HL-60 (cell line): ENCODE measurements around the gene KCNMA1.

Experiments used
- DNase-seq, 2 experiments: peaks; one replicate each; pipeline ENCODE4 v3.0.0-alpha.2; 2010 to 2020; ENCODE audit warnings: low read depth in 1 of 2, low spot score in 1 of 2
- H3K27ac ChIP-seq: fragments of 250-450 bp; sonication (Bioruptor Pico); replicated peaks from 2 replicates; pipeline ENCODE4 v1.5.1; 2020; ENCODE audit warnings: mild to moderate bottlenecking, moderate library complexity
- H3K27me3 ChIP-seq: fragments of 250-450 bp; sonication (Bioruptor Pico); 2 replicates; pipeline ENCODE4 v1.5.1; 2021; ENCODE audit warnings: mild to moderate bottlenecking, moderate library complexity; ENCODE audit not compliant: insufficient read depth, poor library complexity, severe bottlenecking
- H3K4me3 ChIP-seq: replicated peaks from 2 replicates; pipeline ENCODE4 v1.5.1; 2011; ENCODE audit warnings: mild to moderate bottlenecking, control low read depth, low read length; ENCODE audit not compliant: insufficient read depth
- CTCF ChIP-seq: IDR thresholded peaks from one replicate; pipeline ENCODE4 v1.5.1; 2011; ENCODE audit warnings: low read length, control low read depth, inconsistent platforms; ENCODE audit not compliant: insufficient read depth
- GABPA ChIP-seq: IDR thresholded peaks from 2 replicates; pipeline ENCODE4 v1.6.1; 2012; ENCODE audit warnings: low read depth
- POLR2AphosphoS5 ChIP-seq: IDR thresholded peaks from 2 replicates; pipeline ENCODE4 v1.6.1; 2012; ENCODE audit warnings: low read depth
- SPI1 ChIP-seq: IDR thresholded peaks from 2 replicates; pipeline ENCODE4 v1.6.1; 2012; ENCODE audit warnings: low read depth, mild to moderate bottlenecking, borderline replicate concordance
- TF ChIP-seq, protein P1 (sequence below): IDR thresholded peaks from 2 replicates; pipeline ENCODE4 v1.6.1; 2012; ENCODE audit warnings: low read depth; ENCODE audit not compliant: insufficient replicate concordance

The KCNMA1 gene

GRCh38 chr10:77403761-77404160, 233.8 kb downstream of the KCNMA1 start:
- no peak for DNase-seq

DNA sequence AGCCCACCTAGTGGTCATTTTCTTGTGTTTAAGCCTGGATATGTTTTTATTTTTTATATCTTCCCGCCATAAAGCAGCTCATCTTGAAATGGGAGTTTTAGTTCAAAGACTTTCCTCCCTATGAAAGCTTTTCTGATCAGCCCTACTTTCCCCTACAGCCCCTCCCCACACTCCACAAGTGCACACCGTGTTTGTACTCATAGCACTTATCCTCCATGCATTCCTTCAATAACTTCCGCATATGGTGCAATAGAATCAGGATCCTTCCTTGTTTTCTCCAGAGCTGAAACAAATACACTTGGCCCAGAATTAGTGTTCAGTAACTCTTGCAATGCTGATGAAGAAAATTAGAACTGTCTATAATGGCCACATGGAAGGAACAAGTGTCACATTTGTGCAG, 235.9 kb downstream of the KCNMA1 start:
- Histone ChIP-seq H3K27me3 (no peaks in the 10 kb centered on the region), H3K4me3 (no peak overlapping the region), H3K27ac (no peak overlapping the region)
- DNase-seq = no peak
- TF ChIP-seq POLR2AphosphoS5 (no peak), SPI1 (no peak), GABPA (no peak), CTCF (no peak)
- TF ChIP-seq, protein P1, sequence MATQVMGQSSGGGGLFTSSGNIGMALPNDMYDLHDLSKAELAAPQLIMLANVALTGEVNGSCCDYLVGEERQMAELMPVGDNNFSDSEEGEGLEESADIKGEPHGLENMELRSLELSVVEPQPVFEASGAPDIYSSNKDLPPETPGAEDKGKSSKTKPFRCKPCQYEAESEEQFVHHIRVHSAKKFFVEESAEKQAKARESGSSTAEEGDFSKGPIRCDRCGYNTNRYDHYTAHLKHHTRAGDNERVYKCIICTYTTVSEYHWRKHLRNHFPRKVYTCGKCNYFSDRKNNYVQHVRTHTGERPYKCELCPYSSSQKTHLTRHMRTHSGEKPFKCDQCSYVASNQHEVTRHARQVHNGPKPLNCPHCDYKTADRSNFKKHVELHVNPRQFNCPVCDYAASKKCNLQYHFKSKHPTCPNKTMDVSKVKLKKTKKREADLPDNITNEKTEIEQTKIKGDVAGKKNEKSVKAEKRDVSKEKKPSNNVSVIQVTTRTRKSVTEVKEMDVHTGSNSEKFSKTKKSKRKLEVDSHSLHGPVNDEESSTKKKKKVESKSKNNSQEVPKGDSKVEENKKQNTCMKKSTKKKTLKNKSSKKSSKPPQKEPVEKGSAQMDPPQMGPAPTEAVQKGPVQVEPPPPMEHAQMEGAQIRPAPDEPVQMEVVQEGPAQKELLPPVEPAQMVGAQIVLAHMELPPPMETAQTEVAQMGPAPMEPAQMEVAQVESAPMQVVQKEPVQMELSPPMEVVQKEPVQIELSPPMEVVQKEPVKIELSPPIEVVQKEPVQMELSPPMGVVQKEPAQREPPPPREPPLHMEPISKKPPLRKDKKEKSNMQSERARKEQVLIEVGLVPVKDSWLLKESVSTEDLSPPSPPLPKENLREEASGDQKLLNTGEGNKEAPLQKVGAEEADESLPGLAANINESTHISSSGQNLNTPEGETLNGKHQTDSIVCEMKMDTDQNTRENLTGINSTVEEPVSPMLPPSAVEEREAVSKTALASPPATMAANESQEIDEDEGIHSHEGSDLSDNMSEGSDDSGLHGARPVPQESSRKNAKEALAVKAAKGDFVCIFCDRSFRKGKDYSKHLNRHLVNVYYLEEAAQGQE = no peak

More at GRCh38 chr10:77403761-77404160, 233.8 kb downstream of the KCNMA1 start:
- H3K27ac ChIP-seq = no peak overlapping the region
- no peaks in the 10 kb centered on the region for H3K27me3 ChIP-seq
- TF ChIP-seq SPI1 (no peak), CTCF (no peak), GABPA (no peak), POLR2AphosphoS5 (no peak)
- TF ChIP-seq, protein P1 = no peak
- no peak overlapping the region for H3K4me3 ChIP-seq

DNA sequence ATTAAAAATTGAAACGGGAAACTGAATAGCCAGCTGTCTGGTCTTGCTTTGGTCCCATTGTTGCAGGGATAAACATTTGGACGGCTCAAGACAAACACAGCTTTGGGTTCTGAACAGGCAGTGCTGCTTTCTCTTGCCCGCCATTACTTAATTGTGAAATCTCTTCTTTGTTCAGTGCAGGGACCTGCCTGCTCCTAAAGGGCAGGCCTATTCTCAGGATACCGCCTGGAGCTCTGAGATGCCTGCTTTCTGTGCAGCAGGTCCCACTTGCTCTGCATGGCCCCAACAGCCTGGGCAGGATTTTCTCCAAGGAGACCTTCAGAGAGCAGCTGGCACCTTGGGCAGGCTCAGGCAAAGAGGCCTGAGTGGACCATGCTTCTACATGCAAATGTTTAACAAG, 237.6 kb downstream of the KCNMA1 start:
- TF ChIP-seq GABPA = no peak
- TF ChIP-seq SPI1 = no peak
- TF ChIP-seq POLR2AphosphoS5 = no peak
- TF ChIP-seq CTCF = no peak
- TF ChIP-seq, protein P1 = no peak
- DNase-seq = no peak
- Histone ChIP-seq H3K4me3 (no peak overlapping the region), H3K27me3 (no peaks in the 10 kb centered on the region), H3K27ac (no peak overlapping the region)
